HG03520 (cell line): ENCODE data around the gene MAPK9.
"Not testable (repeated sequence)": the region's sequence is repeated elsewhere in the genome, so short reads cannot be mapped to it uniquely, and the experiment has no call there.

Source experiments
- ATAC-seq: cut with Tn5 transposase; IDR thresholded peaks from one replicate; pipeline ENCODE4 v1.9.1; 2021; ENCODE audit warnings: mild to moderate bottlenecking, moderate library complexity; ENCODE audit not compliant: unreplicated experiment

MAPK9 gene

GRCh38 chr5:180328296-180329137 lies 36.6 kb upstream of the MAPK9 start:
- ATAC-seq, result peak; percentile 82

GRCh38 chr5:180326989-180327565 lies 35.2 kb upstream of the MAPK9 start:
- no peak for ATAC-seq

GRCh38 chr5:180324601-180324950 lies 32.7 kb upstream of the MAPK9 start:
- no peak for ATAC-seq

GRCh38 chr5:180323941-180324600 lies 32.2 kb upstream of the MAPK9 start:
- ATAC-seq, result no peak

GRCh38 chr5:180323160-180323559 lies 31.3 kb upstream of the MAPK9 start:
- ATAC-seq, result no peak

- no peak for ATAC-seq
Measured at GRCh38 chr5:180318456-180319089, 26.7 kb upstream of the MAPK9 start.

- no peak for ATAC-seq
Measured at GRCh38 chr5:180316586-180316985, 24.7 kb upstream of the MAPK9 start.

GRCh38 chr5:180315762-180316212 lies 23.9 kb upstream of the MAPK9 start:
- ATAC-seq, result peak; percentile 57

GRCh38 chr5:180313677-180314505 lies 22.0 kb upstream of the MAPK9 start:
- peak; percentile 66 for ATAC-seq

- ATAC-seq, result no peak
Measured at GRCh38 chr5:180311216-180311615, 19.3 kb upstream of the MAPK9 start.

- no peak for ATAC-seq
Measured at GRCh38 chr5:180306796-180307195, 14.9 kb upstream of the MAPK9 start.

- ATAC-seq, result no peak
Measured at GRCh38 chr5:180305481-180305880, 13.6 kb upstream of the MAPK9 start.

- ATAC-seq, result no peak
Measured at GRCh38 chr5:180304431-180305375, 12.8 kb upstream of the MAPK9 start.

GRCh38 chr5:180304016-180304292 lies 12.1 kb upstream of the MAPK9 start:
- ATAC-seq, result no peak

- no peak for ATAC-seq
Measured at GRCh38 chr5:180303226-180304015, 11.5 kb upstream of the MAPK9 start.

- no peak for ATAC-seq
Measured at GRCh38 chr5:180302256-180302655, 10.4 kb upstream of the MAPK9 start.

- ATAC-seq, result no peak
Measured at GRCh38 chr5:180301253-180301652, 9.4 kb upstream of the MAPK9 start.

GRCh38 chr5:180299526-180299925 lies 7.6 kb upstream of the MAPK9 start:
- no peak for ATAC-seq

- ATAC-seq, result not testable (repeated sequence)
Measured at GRCh38 chr5:180299014-180299413, 7.1 kb upstream of the MAPK9 start.
